Skeletal muscle satellite cell (primary cell): ENCODE results near the gene NLRP1.
"Not testable (repeated sequence)": the region's sequence is repeated elsewhere in the genome, so short reads cannot be mapped to it uniquely, and the experiment has no call there.

Source experiments
- H3K27me3 ChIP-seq: 2 replicates; pipeline ENCODE4 v1.7.0; 2013; ENCODE audit warnings: low read length; ENCODE audit not compliant: control insufficient read depth, insufficient read depth
- H3K36me3 ChIP-seq: 2 replicates; pipeline ENCODE4 v1.7.0; 2013; ENCODE audit warnings: mild to moderate bottlenecking, control low read depth, low read length; ENCODE audit not compliant: insufficient read depth
- H3K4me1 ChIP-seq: 2 replicates; pipeline ENCODE4 v1.7.0; 2013; ENCODE audit warnings: low read length; ENCODE audit not compliant: control insufficient read depth, insufficient read depth
- H3K4me2 ChIP-seq: 2 replicates; pipeline ENCODE4 v1.7.0; 2013; ENCODE audit warnings: mild to moderate bottlenecking, low read length
- H3K4me3 ChIP-seq: 2 replicates; pipeline ENCODE4 v1.7.0; 2013; ENCODE audit warnings: low read length
- H3K9ac ChIP-seq: 2 replicates; pipeline ENCODE4 v1.7.0; 2013; ENCODE audit warnings: mild to moderate bottlenecking, low read depth, low read length, moderate library complexity
- H3K9me3 ChIP-seq: replicated peaks from 2 replicates; pipeline ENCODE4 v1.7.0; 2013; ENCODE audit warnings: mild to moderate bottlenecking, control low read depth, low read length

NLRP1 gene

GRCh38 chr17:5585836-5586521 lies 1.7 kb upstream of the NLRP1 start:
- peaks cover 42% of the 10 kb centered on the region for H3K4me1 ChIP-seq
- peak overlapping the region; percentile 25 for H3K9ac ChIP-seq
- H3K4me3 ChIP-seq, result no peak overlapping the region

GRCh38 chr17:5585287-5585794 lies 1.0 kb upstream of the NLRP1 start:
- H3K4me2 ChIP-seq, result peak overlapping the region; percentile 91

More at GRCh38 chr17:5585836-5586521, 1.7 kb upstream of the NLRP1 start:
- Histone ChIP-seq H3K36me3 (peaks cover 8% of the 10 kb centered on the region), H3K9me3 (no peaks in the 10 kb centered on the region), H3K4me2 (peak overlapping the region; percentile 2), H3K27me3 (peaks cover under 1% of the 10 kb centered on the region)

GRCh38 chr17:5583426-5584382 lies 605 bp downstream of the NLRP1 start:
- peak overlapping the region; percentile 91 for H3K4me2 ChIP-seq
- H3K4me3 ChIP-seq, result peak overlapping the region; percentile 78
- peaks cover 17% of the 10 kb centered on the region for H3K36me3 ChIP-seq
- H3K9me3 ChIP-seq, result no peaks in the 10 kb centered on the region
- no peaks in the 10 kb centered on the region for H3K27me3 ChIP-seq
- peak overlapping the region; percentile 91 for H3K9ac ChIP-seq
- H3K4me1 ChIP-seq, result peaks cover 42% of the 10 kb centered on the region

More at GRCh38 chr17:5585287-5585794, 1.0 kb upstream of the NLRP1 start:
- Histone ChIP-seq H3K36me3 (peaks cover 12% of the 10 kb centered on the region), H3K9ac (peak overlapping the region; percentile 25), H3K9me3 (no peaks in the 10 kb centered on the region), H3K4me3 (peak overlapping the region; percentile 11), H3K4me1 (peaks cover 42% of the 10 kb centered on the region), H3K27me3 (no peaks in the 10 kb centered on the region)

GRCh38 chr17:5582209-5583185 lies 1.8 kb downstream of the NLRP1 start:
- H3K9ac ChIP-seq, result peak overlapping the region; percentile 91
- H3K4me1 ChIP-seq, result peaks cover 42% of the 10 kb centered on the region
- H3K4me2 ChIP-seq, result peak overlapping the region; percentile 91
- H3K27me3 ChIP-seq, result no peaks in the 10 kb centered on the region
- no peaks in the 10 kb centered on the region for H3K9me3 ChIP-seq
- peak overlapping the region; percentile 78 for H3K4me3 ChIP-seq
- peaks cover 17% of the 10 kb centered on the region for H3K36me3 ChIP-seq

GRCh38 chr17:5581655-5582054 lies 2.7 kb downstream of the NLRP1 start:
- Histone ChIP-seq H3K4me2 (no peak overlapping the region), H3K4me3 (no peak overlapping the region), H3K9me3 (no peaks in the 10 kb centered on the region), H3K9ac (no peak overlapping the region), H3K36me3 (peaks cover 17% of the 10 kb centered on the region), H3K4me1 (peaks cover 42% of the 10 kb centered on the region), H3K27me3 (no peaks in the 10 kb centered on the region)

GRCh38 chr17:5580969-5581368 lies 3.3 kb downstream of the NLRP1 start:
- Histone ChIP-seq H3K4me1 (peaks cover 38% of the 10 kb centered on the region), H3K4me2 (no peak overlapping the region), H3K9me3 (no peaks in the 10 kb centered on the region), H3K4me3 (no peak overlapping the region), H3K27me3 (no peaks in the 10 kb centered on the region), H3K9ac (no peak overlapping the region), H3K36me3 (peaks cover 17% of the 10 kb centered on the region)

GRCh38 chr17:5580367-5580766 lies 3.9 kb downstream of the NLRP1 start:
- peaks cover 17% of the 10 kb centered on the region for H3K36me3 ChIP-seq
- no peaks in the 10 kb centered on the region for H3K27me3 ChIP-seq
- H3K4me1 ChIP-seq, result peaks cover 32% of the 10 kb centered on the region
- no peak overlapping the region for H3K4me3 ChIP-seq
- no peaks in the 10 kb centered on the region for H3K9me3 ChIP-seq
- no peak overlapping the region for H3K9ac ChIP-seq
- no peak overlapping the region for H3K4me2 ChIP-seq

GRCh38 chr17:5578768-5579167 lies 5.5 kb downstream of the NLRP1 start:
- not testable (repeated sequence) for H3K4me2 ChIP-seq, H3K27me3 ChIP-seq, H3K9ac ChIP-seq, H3K9me3 ChIP-seq, H3K4me3 ChIP-seq
- peaks cover 17% of the 10 kb centered on the region for H3K36me3 ChIP-seq
- H3K4me1 ChIP-seq, result peaks cover 17% of the 10 kb centered on the region

GRCh38 chr17:5573017-5573416 lies 11.3 kb downstream of the NLRP1 start:
- H3K9ac ChIP-seq, result not testable (repeated sequence)

GRCh38 chr17:5571281-5571680 lies 13.0 kb downstream of the NLRP1 start:
- no peaks in the 10 kb centered on the region for H3K27me3 ChIP-seq
- H3K9ac ChIP-seq, result no peak overlapping the region
- H3K9me3 ChIP-seq, result no peaks in the 10 kb centered on the region
- no peaks in the 10 kb centered on the region for H3K4me1 ChIP-seq
- peaks cover 8% of the 10 kb centered on the region for H3K36me3 ChIP-seq
- H3K4me2 ChIP-seq, result no peak overlapping the region
- H3K4me3 ChIP-seq, result no peak overlapping the region

More at GRCh38 chr17:5573017-5573416, 11.3 kb downstream of the NLRP1 start:
- H3K4me3 ChIP-seq, H3K27me3 ChIP-seq, H3K4me2 ChIP-seq, H3K9me3 ChIP-seq, H3K4me1 ChIP-seq, H3K36me3 ChIP-seq: not testable (repeated sequence)
